Stimulated activated CD8-positive, alpha-beta memory T cell treated with anti-CD3 and anti-CD28 coated beads, Interleukin-7, amount 100 ng/mL, for 1 hour (primary cell): ENCODE data around the gene RAB8A.
"Not testable (repeated sequence)": the region's sequence is repeated elsewhere in the genome, so short reads cannot be mapped to it uniquely, and the experiment has no call there.

Source experiments
- DNase-seq, 2 donors: peaks; one replicate each; pipeline ENCODE4 v3.0.0-alpha.2; 2020; ENCODE audit warnings: low read depth in 2 of 2

The RAB8A gene

GRCh38 chr19:16178866-16179265 lies 67.2 kb downstream of the RAB8A start:
- not testable (repeated sequence) for DNase-seq

- DNase-seq = no peak
Observed at GRCh38 chr19:16180611-16181010, 68.9 kb downstream of the RAB8A start.
